HG03045 (cell line): ENCODE measurements around the gene ATP9A.
"Not testable (repeated sequence)": the region's sequence is repeated elsewhere in the genome, so short reads cannot be mapped to it uniquely, and the experiment has no call there.

Experiments
- ATAC-seq: cut with Tn5 transposase; IDR thresholded peaks from one replicate; pipeline ENCODE4 v1.9.1; 2021; ENCODE audit warnings: mild to moderate bottlenecking, moderate library complexity; ENCODE audit not compliant: unreplicated experiment

ATP9A gene

GRCh38 chr20:51697096-51697826 is 70.9 kb downstream of the ATP9A start:
- ATAC-seq, result no peak

GRCh38 chr20:51696304-51697071 is 71.7 kb downstream of the ATP9A start:
- no peak for ATAC-seq

- ATAC-seq, result no peak
These were observed 72.5 kb downstream of the ATP9A start for GRCh38 chr20:51695574-51696303.

GRCh38 chr20:51692806-51693400 is 75.3 kb downstream of the ATP9A start:
- no peak for ATAC-seq

- ATAC-seq, result no peak
These were observed 76.5 kb downstream of the ATP9A start for GRCh38 chr20:51691703-51692102.

- ATAC-seq, result no peak
These were observed 79.5 kb downstream of the ATP9A start for GRCh38 chr20:51688600-51689244.

- no peak for ATAC-seq
These were observed 80.6 kb downstream of the ATP9A start for GRCh38 chr20:51687630-51688029.

GRCh38 chr20:51687108-51687507 is 81.1 kb downstream of the ATP9A start:
- no peak for ATAC-seq

GRCh38 chr20:51685494-51685893 is 82.7 kb downstream of the ATP9A start:
- not testable (repeated sequence) for ATAC-seq

GRCh38 chr20:51680067-51680749 is 88.0 kb downstream of the ATP9A start:
- ATAC-seq, result no peak

- ATAC-seq, result no peak
These were observed 88.8 kb downstream of the ATP9A start for GRCh38 chr20:51679254-51679921.

- ATAC-seq, result no peak
These were observed 90.0 kb downstream of the ATP9A start for GRCh38 chr20:51678026-51678697.

GRCh38 chr20:51668947-51669346 is 99.2 kb downstream of the ATP9A start:
- ATAC-seq, result no peak

- ATAC-seq, result no peak
These were observed 99.7 kb downstream of the ATP9A start for GRCh38 chr20:51668515-51668914.

GRCh38 chr20:51667491-51667890 is 100.7 kb downstream of the ATP9A start:
- no peak for ATAC-seq

GRCh38 chr20:51667002-51667408 is 101.2 kb downstream of the ATP9A start:
- ATAC-seq, result no peak

- ATAC-seq, result no peak
These were observed 102.1 kb downstream of the ATP9A start for GRCh38 chr20:51666126-51666525.

- ATAC-seq, result no peak
These were observed 102.6 kb downstream of the ATP9A start for GRCh38 chr20:51665543-51666118.
